Measurements from ENCODE around the gene SMAD7.
"Not testable (repeated sequence)": the region's sequence is repeated elsewhere in the genome, so short reads cannot be mapped to it uniquely, and the experiment has no call there.

The SMAD7 gene

DNA sequence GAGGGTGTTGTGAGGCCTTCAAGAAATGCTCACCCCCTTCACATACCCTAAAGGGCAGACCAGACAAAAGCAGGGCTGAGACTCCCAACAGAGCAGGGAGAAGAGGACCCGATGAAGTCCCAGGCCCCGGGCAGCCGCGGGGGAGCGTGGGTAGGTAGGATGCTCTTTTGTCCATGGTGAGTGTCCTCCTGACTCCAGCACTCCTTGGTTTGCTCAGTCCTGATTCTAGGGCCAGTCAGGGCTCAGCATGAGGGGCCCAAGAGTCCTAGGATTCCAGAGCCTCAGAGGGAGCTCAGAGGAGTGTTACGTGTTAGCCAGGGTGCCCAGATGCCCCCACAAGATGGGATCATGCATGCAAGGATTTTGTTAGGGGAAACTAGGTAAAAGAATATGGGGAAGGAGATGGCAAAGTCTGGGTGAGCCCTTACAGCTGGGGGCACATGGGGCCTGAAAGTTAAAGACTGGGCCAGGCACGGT, 64.8 kb downstream of the SMAD7 start:
- no peak for FAIRE-seq
- DNase-seq (ENCODE audit: insufficient read length, low spot score): no peak

DNA sequence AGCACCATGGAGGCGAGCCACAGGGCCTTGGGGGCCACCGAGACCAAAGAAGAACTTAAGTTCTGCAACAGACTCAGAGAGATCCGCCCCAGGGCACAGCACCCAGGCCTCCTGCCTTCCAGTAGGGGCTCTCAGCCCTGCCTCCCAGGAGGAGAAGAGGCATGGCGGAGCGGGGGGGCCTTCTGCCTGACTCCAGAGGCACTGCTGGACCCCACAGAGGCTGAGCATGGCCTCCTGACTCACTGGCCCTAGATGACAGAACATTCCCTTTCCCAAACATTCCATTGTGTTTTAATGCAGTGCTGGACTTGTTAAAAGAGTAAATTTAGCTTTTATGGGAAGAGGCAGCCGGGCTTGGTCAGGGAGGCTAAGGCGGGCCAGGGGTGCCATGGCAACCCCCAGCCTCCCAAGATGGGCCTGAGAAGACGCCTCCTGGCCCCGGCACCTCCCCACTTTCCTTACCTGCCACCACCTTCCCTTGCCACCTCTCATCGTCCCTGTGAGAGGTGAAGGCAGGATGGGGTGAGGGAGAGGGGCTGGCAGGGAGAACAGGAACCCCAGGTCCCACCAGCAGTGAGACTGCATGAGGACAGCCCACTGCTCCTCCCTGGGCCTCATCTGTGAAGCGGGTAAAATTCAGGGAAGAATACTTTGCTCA, 65.4 kb downstream of the SMAD7 start:
- DNase-seq (ENCODE audit: insufficient read length, low spot score): no peak
- FAIRE-seq: no peak

- FAIRE-seq (no peak), DNase-seq (ENCODE audit: insufficient read length, low spot score) (no peak)
Observed at GRCh38 chr18:48884771-48885170, 66.0 kb downstream of the SMAD7 start.

DNA sequence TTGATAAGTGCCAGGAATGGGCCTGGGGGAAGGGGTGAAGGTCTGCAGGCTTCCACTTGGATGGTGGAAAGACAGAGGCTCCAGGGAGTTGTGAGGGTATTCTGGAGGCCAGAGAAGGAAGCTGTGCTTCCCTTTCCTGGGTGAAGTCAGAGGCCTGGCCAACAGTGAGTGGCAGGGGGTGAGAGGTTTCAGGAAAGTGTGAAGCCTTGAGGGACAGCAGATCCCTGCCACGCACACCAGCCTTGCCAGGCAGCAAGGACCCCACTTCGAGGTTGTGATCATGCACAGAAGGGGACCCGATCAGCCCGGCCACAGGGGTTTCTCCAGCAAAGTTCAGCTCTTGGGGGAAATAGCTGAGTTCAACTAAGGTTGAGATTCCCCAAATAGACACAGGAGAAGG, 66.5 kb downstream of the SMAD7 start:
- FAIRE-seq: no peak
- DNase-seq (ENCODE audit: insufficient read length, low spot score): no peak

DNA sequence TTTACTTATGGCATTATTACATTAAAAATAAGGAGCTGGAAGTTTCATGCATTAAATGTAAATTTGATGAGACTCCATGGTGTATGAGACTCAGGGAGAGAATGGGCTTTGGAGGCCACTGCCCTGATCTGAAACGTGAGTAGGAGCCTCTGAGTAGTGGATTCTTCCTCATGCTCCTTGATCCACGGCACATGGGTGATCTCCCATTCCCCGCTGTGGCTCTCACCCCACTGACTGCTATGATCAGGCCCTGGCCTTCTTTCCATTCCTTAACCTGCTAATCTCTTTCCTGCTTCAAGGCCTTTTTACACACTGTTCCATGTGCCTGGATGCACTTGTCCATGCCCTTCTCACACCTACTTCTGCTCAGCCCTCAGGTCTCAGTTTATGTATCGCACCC, 68.4 kb downstream of the SMAD7 start:
- FAIRE-seq (no peak), DNase-seq (ENCODE audit: insufficient read length, low spot score) (no peak)

GRCh38 chr18:48880931-48881330, 69.8 kb downstream of the SMAD7 start:
- DNase-seq (ENCODE audit: insufficient read length, low spot score) (no peak), FAIRE-seq (no peak)

GRCh38 chr18:48879008-48879431, 71.7 kb downstream of the SMAD7 start:
- no peak for FAIRE-seq
- no peak for DNase-seq (ENCODE audit: insufficient read length, low spot score)

GRCh38 chr18:48878471-48878870, 72.3 kb downstream of the SMAD7 start:
- no peak for DNase-seq (ENCODE audit: insufficient read length, low spot score)
- no peak for FAIRE-seq

- no peak for FAIRE-seq
Observed at GRCh38 chr18:48877941-48878340, 72.8 kb downstream of the SMAD7 start.

GRCh38 chr18:48876590-48876989, 74.2 kb downstream of the SMAD7 start:
- FAIRE-seq: no peak

More at GRCh38 chr18:48877941-48878340, 72.8 kb downstream of the SMAD7 start:
- DNase-seq (ENCODE audit: insufficient read length, low spot score): no peak

DNA sequence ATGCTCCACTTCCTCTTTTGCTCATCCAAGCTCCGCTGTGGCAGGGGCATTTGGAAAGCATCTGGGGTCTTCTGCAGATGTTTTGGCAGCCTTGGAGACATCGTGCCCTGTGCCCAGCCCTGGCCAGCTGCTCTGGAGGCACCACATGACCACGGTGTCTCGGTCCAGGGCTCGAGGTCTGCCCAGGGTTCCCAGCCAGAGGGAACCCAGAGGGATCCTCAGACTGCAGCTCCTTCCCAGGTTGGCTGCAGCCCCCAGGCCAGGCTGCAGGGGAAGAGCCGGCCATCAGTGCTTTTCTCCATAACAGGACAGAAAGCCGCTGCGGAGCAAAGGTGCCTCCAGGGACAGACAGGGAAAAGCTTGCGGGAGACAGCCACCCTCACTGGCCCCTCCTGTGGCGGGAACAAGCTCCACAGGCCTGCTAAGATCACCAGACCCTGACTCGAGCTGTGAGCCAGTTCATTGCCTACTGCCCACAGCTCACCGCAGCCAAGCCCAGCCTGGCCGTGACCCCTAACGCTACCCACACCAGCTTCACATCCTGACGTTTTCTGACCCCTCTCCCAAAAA, 74.7 kb downstream of the SMAD7 start:
- FAIRE-seq: no peak
- DNase-seq (ENCODE audit: insufficient read length, low spot score): no peak

More at GRCh38 chr18:48876590-48876989, 74.2 kb downstream of the SMAD7 start:
- DNase-seq (ENCODE audit: insufficient read length, low spot score): no peak

- DNase-seq (ENCODE audit: insufficient read length, low spot score) (no peak), FAIRE-seq (no peak)
Observed at GRCh38 chr18:48875314-48875941, 75.3 kb downstream of the SMAD7 start.

- DNase-seq (ENCODE audit: insufficient read length, low spot score) (no peak), FAIRE-seq (no peak)
Observed at GRCh38 chr18:48874701-48875162, 76.0 kb downstream of the SMAD7 start.

DNA sequence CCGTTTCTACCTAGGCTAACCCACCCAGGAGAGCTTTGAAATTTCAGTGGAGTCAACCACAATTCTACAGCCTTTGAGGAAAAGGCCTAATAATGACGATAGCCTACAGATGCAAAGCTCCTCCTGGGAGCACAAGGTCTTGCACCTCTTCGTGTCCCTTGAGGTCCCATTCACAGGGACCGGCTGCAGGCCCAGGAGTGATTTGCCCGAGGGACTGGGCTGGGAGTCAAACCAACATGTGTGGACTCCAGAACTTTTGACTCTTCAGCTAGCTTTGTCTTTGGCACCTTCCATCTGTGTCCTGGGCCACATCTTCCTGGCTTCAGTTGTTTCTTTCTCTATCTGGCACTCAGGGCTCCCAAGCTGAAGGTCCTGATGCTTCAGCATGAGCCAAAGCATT, 76.5 kb downstream of the SMAD7 start:
- DNase-seq (ENCODE audit: insufficient read length, low spot score): no peak
- no peak for FAIRE-seq

GRCh38 chr18:48872234-48873145, 78.3 kb downstream of the SMAD7 start:
- FAIRE-seq (no peak), DNase-seq (ENCODE audit: insufficient read length, low spot score) (no peak)

DNA sequence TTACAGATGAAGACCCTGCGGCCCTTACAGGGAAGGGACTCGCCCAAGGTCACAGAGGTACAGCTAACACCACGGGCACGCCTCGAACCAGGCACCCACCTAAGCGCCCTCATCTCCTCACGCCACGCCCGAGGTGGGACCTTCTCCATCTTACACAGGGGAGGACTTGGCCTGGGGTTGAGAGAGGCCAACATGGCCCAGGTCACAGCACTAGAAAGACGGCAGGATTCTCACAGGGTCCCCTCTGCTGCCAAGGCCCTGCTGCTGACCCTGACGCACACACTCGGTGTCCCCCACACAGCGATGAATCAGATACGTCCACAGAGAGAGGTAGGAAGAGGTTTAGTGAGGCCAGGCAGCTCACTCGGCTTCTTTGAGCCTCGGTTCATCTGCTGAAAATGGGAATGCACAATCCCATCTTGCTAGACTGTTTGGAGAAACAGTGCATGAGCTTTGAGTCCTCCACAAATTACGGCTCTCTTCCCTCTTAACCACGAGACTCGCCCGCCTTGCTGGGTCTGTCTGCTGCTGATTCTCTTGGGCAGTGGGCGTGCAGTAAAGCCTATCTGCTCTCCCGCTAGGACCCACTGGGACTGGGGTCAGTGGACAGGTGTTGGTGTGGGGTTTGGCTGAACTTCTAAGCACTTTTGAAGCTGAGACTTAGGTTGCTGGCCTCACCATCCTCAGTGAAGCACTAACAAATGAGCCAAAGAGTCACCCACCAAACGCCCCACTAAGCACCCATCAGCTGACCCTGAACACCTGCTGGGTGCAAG, 79.2 kb downstream of the SMAD7 start:
- FAIRE-seq: no peak
- DNase-seq (ENCODE audit: insufficient read length, low spot score): no peak

DNA sequence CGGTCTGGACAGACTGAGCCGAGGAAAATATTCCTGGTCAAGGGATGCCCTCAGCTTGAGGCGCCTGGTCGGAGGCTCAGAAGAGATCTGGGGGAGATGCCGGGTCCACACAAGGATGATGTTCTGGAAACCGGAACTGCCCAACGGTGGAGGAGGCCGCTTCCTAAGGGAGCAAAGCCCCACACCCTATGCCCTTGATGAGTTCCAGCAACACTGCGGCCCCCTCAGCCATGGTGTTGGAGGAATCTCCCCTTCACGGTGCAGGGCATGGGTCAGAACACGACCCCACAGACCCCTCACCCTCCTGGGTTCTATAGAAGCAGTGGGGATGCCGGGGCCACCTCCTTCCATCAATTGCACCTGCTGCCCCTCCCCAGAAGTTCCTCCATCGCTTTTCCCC, 79.8 kb downstream of the SMAD7 start:
- FAIRE-seq; DNase-seq (ENCODE audit: insufficient read length, low spot score): not testable (repeated sequence)
